CD4-positive, alpha-beta T cell treated with Interleukin-21 for 1 hour (primary cell): ENCODE results near the gene FSD1.
"Not testable (repeated sequence)": the region's sequence is repeated elsewhere in the genome, so short reads cannot be mapped to it uniquely, and the experiment has no call there.

ENCODE experiments used
- DNase-seq: peaks from one replicate; pipeline ENCODE4 v3.0.0-alpha.2; 2020

The FSD1 gene

GRCh38 chr19:4347521-4347920, 43.1 kb downstream of the FSD1 start:
- no peak for DNase-seq

DNA sequence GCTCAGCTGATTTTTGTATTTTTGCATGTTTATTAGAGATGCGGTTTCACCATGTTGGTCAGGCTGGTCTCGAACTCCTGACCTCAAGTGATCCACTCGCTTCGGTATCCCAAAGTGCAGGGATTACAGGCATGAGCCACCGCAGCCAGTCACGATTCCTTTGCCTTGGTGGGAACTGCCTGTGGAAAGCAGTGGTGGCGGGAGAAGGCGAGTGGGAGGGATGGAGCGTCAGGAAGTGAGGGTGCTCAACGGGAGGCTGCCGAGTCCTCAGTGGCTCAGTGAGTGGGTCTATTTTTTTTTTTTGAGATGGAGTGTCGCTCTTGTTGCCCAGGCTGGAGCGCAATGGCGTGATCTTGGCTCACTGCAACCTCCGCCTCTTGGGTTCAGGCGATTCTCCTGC, 44.8 kb downstream of the FSD1 start:
- DNase-seq = not testable (repeated sequence)

DNA sequence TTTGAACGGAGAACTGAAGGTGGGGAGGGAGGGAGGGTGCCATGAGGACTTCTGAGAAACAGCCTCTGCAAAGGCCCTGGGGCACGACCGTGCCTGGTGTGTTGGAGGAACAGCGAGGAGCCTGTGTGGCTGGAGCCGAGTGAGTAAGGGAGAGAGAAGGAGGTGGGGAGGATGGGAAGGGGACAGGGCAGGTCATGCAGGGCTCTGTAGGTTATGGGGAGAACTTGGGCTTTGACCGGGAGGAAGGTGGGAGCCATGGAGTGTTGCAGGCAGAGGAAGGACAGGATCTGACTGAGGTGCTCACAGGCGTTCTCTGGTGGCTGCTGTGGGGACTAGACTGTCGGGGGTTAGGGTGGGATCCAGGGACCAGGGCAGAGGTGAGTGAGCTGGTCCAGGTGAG, 45.7 kb downstream of the FSD1 start:
- DNase-seq = no peak

DNA sequence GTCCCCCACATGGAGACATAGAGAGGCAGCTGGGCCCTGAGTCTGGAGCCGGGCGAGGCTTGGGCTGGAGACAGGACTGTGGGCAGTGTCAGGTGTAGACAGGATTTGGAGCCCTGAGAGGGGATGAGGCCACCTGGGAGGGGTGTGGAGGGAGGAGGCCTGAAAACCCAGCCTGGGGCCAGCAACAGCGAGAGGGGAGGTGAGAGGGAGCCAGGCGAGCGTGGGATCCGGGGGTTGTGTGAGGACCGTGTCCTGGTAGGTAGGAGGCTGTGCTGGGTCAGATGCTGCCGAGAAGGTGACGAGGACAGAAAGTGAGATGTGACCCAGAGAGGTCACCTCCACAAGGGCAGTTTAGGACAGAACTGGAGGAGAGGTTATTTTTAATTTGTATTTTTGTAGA, 46.3 kb downstream of the FSD1 start:
- DNase-seq = no peak

DNA sequence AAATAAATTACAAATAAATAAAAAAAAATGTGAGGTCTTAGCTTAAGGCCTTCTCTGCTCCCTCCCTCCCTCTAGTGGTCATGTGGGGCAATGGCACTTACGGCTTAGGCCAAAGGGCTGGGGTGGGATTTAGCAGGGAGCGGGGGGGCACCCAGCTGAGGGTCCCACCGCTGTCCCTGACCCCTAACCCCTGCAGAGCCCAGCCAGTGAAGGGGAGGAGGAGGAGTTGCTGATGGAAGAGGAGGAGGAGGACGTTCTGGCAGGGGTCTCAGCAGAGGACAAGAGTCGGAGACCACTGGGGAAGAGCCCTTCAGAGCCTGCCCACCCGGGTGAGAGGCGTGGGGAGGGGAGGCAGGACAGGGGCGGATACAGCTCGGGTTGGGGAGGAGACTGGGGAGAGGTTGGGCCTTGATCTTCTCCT, 48.3 kb downstream of the FSD1 start:
- peak; percentile 73 for DNase-seq

GRCh38 chr19:4354282-4354681, 49.9 kb downstream of the FSD1 start:
- no peak for DNase-seq

GRCh38 chr19:4354897-4355296, 50.5 kb downstream of the FSD1 start:
- DNase-seq = no peak

DNA sequence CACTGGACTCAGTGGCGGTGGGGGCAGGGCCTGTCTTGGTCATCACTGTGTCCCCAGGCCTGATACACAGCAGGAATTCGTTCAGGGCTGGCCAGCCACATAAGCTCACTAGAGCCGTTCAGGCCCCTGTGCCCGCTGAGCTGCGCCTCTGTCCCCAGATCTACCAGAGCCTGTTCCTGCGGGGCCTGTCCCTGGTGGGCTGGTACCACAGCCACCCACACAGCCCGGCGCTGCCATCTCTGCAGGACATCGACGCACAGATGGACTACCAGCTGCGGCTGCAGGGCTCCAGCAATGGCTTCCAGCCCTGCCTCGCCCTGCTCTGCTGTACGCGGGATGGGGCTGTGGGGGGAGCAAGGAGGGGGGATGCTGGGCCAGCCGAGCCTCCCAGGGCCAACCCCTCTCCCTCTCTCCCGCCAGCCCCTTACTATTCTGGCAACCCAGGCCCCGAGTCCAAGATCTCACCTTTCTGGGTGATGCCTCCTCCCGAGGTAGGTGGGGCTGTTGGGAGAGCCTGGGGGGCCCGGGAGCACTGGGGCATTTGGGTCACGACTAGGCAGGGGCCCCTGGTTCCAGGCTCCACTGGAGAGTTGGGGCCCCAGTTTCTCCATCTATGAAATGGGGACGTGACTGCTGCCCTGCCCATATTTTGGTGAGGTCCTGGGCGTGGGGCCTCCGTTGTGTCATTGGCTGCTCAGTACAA, 52.8 kb downstream of the FSD1 start:
- no peak for DNase-seq

DNA sequence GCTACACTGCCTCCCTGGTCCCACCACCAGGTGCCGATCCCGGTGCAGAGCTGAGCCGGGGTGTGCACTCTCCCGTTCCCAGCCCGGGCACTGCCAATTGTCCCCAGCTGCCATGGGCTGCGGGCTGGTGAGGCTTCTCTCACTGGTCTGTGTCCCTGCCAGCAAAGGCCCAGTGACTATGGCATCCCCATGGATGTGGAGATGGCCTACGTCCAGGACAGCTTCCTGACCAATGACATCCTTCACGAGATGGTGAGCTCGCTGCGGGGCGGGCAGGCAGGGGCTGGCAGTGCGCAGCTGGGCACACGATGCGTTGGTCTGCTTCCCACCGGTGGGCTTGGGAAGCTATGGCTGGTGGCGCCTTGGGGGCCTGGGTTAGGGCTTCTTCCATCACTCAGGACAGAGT, 53.5 kb downstream of the FSD1 start:
- no peak for DNase-seq

- no peak for DNase-seq
Measured at GRCh38 chr19:4358709-4359626, 54.6 kb downstream of the FSD1 start.

GRCh38 chr19:4359627-4360000, 55.2 kb downstream of the FSD1 start:
- no peak for DNase-seq

- no peak for DNase-seq
Measured at GRCh38 chr19:4360081-4360569, 55.7 kb downstream of the FSD1 start.

DNA sequence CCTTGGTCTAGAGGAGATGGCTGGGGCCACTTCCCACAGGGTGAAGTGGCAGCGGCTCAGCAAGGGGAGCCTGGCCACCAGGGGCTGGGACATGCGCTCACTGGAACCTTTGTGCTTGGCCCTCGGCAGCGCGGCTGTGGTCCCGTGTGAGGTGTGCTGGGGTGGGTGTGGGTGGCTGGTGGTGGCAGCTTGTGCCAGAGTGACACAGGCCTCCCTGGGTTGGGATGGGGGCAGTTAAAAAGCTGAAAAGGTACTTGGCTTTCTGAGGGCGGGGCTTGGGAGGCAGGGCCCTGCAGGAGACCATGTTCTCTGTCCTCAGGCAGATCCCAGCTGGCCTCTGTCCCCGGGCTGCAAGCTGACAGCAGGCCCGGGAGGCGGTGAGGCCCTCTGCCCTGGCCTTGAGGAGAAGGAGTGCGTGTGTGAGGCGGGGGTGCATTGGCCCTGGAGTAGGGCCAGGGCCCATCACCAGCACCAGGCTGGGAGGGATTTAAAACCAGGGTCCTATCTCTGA, 56.3 kb downstream of the FSD1 start:
- no peak for DNase-seq

DNA sequence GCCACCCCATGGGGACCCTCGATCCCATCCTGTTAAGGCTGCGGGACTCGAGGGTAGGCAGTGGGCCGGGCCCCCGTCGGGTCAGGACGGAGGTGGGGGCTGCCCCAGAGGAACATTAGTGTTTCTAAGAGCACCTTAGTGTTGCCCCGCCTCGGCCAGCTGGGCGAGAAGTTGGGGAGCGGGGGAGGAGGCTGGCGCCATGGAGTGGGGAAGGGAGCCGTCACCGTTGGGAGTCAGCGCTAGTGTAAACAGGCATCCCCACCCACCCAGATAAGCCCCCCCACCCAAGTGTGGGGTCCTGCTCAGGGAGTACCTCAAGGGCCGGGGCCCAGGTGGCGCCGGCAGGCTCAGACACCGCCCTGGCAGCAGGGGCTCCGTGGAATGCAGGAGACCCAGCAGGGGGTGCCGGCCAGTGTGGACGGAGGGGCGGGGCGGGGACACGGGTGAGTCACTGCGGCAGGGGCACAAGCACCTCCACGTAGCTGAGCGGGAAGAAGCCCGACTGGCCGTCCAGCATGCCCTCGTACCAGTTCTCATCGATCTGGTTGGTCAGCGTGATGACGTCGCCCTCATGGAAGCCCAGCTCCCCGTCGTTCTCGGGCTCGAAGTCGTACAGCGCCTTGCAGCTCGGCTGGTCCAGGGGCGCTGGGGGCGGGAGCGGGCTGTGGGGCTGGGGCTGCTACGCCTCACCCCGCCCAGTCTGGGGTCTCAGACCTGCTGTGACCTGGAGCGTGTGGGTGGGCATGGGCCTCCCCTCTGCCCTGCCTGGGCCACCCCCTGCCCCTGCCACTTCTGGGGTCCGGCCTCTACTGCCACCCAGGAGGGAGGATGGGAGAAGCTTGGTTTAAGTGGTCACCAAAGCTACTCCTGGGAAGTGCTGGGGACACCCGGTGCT, 57.0 kb downstream of the FSD1 start:
- no peak for DNase-seq

DNA sequence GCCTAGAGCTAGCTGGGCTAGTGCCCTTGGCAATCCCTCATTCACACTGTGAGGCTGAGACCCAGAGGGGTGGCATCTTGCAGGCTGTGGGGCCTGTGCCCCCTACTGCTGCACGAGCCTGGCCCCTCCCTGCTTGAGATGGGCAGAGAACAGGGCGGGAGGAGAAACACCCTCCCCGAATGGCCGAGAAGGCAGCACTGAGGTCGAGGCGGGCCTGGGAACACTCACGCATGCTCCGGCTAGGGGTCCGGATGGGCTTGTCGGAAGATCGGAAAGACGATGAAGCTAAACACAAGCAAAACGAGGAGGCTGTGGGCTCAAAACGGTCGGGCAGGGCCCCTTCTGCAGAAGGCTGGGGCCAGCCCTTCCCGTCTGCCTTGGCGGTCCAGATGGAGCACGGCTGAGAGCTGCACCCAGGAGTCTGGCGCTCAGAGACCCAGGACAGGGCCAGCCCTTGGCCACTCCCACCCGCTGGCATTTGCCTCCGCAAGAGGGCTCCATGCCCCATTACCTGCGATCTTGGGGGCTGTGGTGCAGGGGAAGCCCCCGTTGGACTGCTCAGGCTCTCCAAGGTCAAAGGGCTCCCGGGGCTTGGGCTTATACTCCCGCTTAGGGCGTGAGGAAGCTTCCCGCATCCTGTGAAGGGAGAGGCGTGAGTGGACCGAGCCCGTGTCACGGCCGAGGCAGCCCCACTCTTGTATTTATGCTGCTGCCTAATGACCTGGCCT, 57.9 kb downstream of the FSD1 start:
- no peak for DNase-seq

- no peak for DNase-seq
Measured at GRCh38 chr19:4362831-4363545, 58.6 kb downstream of the FSD1 start.

DNA sequence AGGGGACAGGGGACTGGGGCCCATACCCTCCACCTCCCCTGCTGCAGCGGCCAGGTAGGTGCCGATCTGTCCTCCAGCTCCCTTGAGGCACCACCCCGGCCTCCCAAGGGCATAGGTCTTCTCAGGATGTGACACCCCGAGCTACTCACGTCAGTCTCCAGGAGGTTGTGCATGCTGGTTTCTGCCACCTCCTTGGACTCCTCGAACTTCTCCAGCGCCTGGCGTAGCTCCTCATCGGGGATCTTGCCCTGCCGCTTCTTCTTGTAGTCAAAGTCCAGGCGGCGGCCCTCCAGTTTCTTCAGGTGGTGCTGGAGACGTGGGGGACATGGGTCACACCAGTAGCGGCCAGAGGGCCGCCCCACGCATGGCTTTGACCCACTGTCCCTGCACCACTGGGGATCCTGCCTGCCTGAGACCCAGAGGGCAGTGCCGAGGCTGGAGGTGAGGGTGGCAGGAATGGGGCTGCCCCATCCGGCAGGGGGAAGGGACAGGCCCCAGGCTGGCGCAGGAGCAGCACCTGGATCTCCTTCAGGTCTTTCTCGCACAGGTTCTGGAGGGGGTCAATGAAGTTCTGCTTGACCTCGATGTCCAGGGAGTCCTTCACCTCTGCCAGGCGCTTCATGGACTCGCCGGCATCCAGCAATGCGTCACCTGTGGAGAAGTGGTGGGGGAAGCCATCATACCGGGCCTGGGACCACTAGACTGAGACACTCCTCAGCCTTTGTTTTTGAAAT, 59.3 kb downstream of the FSD1 start:
- DNase-seq = no peak

GRCh38 chr19:4365341-4365740, 60.9 kb downstream of the FSD1 start:
- no peak for DNase-seq

DNA sequence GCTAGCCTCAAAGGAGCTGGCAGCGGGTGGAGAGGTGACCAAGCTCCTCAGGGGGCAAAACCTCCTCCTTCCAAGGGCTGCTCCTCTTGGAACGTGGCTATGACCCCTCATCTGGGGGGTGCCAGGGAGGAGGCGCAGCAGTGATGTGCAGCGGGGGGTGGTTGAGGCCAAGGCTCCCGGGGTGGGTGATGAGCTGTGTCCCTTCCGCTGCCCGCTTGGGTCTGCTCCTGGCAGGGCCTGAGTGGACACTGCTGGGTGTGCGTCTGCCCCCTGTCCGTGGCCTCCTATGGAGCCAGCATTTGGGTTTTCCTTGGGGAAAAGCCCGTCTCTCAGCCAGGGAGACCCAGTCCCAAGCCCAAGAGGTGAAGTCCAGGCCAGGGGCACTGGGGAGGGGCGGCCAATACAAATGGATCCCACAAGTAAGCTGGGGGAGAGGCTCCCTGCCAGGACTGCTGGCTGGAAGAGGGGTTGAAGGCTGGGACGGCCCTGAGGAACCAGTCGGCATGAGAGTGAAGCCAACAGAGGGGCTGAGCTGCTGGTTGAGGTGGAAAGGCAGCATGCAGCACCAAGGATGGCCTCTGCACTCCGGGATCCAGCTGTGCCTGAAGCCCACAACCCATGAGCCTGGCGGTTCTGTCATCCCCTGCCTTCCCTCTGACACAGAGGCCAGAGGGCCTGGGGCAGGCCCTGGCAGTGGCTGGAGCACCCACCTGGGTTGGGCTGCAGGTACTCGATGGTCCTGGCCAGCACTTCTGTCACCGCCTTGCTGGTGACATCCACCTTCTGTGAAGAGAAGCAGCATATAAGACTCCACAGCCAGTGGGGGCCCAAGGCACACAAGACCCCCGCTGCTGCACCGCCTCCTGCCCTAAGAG, 61.6 kb downstream of the FSD1 start:
- no peak for DNase-seq
